IPS DF 4.7 (cell line): ENCODE results near the gene RAP1GAP2.
A peak's percentile ranks its signal among the peaks of the same experiment; 100 is the strongest.
"Not testable (repeated sequence)": the region's sequence is repeated elsewhere in the genome, so short reads cannot be mapped to it uniquely, and the experiment has no call there.

Source experiments
- DNase-seq: peaks from one replicate; pipeline ENCODE4 v3.0.0-alpha.2; 2013; ENCODE audit warnings: low spot score; ENCODE audit errors: extremely low read depth

The RAP1GAP2 gene

GRCh38 chr17:3039736-3040135, 243.5 kb downstream of the RAP1GAP2 start:
- no peak for DNase-seq

GRCh38 chr17:3040882-3041281, 244.6 kb downstream of the RAP1GAP2 start:
- DNase-seq: no peak

GRCh38 chr17:3043737-3044365, 247.6 kb downstream of the RAP1GAP2 start:
- no peak for DNase-seq

GRCh38 chr17:3046753-3047152, 250.5 kb downstream of the RAP1GAP2 start:
- DNase-seq: no peak

GRCh38 chr17:3048727-3049471, 252.7 kb downstream of the RAP1GAP2 start:
- peak; percentile 93 for DNase-seq

GRCh38 chr17:3049705-3050295, 253.6 kb downstream of the RAP1GAP2 start:
- DNase-seq: no peak

GRCh38 chr17:3054868-3055267, 258.6 kb downstream of the RAP1GAP2 start:
- DNase-seq: not testable (repeated sequence)

- DNase-seq: not testable (repeated sequence)
These were observed 266.7 kb downstream of the RAP1GAP2 start for GRCh38 chr17:3062824-3063377.

- DNase-seq: not testable (repeated sequence)
These were observed 267.3 kb downstream of the RAP1GAP2 start, which contains the start of gene OR1D5 for GRCh38 chr17:3063507-3063906. Gene OR1D5, minus strand, starts transcription at chr17:3063607. Its CDS starts 0 bp downstream, at chr17:3063607.

GRCh38 chr17:3065192-3065591, 269.0 kb downstream of the RAP1GAP2 start:
- DNase-seq: not testable (repeated sequence)

GRCh38 chr17:3073850-3074249, 277.6 kb downstream of the RAP1GAP2 start:
- DNase-seq: not testable (repeated sequence)
